ENCODE data around the gene WNT6.
A peak's percentile ranks its signal among the peaks of the same experiment; 100 is the strongest.
"Not testable (repeated sequence)": the region's sequence is repeated elsewhere in the genome, so short reads cannot be mapped to it uniquely, and the experiment has no call there.

The WNT6 gene

DNA sequence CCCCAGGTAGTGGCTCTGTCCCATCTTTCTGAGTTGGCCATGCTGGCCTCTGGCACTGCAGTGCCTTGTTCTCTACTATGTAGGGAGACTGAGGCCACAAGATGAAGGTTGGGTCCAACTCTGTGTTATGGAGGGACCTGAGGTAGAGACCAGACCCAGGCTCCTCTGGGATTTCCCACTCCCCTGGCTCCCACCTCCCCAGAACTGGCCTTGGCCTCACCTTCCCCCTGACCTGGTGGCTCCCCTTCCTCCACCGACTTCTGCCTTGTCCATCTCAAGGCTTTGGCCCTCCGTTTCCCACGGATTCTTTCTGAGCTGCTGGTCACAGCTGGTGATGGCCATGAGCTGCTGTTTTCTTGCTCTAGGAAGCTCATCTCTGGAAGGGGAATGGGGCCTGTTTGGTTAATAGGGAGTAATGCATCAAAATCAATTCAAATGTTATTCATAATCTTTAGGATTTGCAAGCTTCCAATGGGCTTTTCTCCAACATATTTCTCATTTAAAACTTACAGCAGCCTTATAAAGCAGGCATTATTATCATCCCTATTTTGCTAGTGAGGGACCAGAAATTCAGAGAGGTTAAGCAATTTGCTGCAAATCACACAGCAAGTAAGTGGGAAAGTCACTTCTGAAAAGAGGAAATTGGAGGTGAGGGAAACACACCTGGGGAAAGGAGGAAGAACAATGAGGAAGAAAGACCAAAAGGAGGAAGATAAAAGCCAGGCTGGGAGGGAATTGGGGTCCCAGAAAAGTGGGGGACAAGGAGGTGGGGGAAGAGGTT is 28.9 kb upstream of the WNT6 start:
- DNase-seq (ENCODE audit: low spot score): no peak

DNA sequence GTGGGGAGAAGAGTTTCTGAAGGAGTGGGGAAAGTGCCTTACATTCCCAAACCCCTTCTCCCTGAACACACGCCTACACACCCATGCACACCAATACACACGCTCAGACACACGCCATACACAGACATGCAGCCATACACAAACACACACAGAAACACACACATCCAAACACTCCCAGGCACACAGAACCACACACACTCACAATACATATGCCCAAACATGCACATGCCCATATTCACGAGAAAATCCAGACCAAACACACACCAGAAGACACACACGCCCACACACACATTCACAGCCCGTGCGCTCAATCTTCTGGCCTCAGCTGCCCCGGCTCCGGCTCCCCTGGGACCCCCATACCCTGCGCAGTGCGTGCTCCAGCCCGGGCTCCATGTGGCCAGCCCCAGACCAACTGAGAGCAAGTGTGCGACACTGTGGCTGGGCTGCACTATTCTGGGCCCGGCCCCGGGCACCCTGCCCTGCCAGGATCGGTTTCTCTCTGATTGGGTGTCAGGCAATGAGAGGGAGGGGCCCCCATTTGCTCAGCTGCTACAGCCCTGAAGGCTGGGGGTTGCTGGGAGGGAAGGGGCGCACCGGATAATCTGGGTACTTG is 28.1 kb upstream of the WNT6 start, which contains the start of gene PRKAG3:
Gene PRKAG3, minus strand, starts transcription at position 426 of the 613 bp plus-strand sequence.
- no peak for DNase-seq (ENCODE audit: low spot score)

DNA sequence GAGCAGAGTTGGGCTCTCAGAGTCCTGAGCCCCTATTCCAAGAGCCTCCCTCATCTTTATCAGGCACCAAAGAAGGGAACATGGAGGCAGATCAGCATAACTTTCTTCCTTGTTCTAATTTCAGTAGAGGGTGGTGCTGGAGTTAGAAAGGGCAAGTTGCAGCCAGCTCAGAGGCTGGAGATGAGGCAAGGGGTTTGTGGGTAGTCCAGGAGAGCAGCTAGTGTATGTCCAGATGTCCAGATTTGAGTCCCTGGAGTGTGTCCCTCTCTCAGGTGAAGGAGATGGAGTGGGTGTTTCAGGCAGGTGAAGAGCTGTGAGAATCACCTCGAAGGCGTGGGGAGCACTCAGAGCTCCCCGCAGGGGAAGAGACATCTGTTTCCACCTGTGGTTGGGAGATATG is 27.5 kb upstream of the WNT6 start:
- no peak for DNase-seq (ENCODE audit: low spot score)

- DNase-seq (ENCODE audit: low spot score): no peak
Measured at GRCh38 chr2:218832520-218832919, 27.1 kb upstream of the WNT6 start.

DNA sequence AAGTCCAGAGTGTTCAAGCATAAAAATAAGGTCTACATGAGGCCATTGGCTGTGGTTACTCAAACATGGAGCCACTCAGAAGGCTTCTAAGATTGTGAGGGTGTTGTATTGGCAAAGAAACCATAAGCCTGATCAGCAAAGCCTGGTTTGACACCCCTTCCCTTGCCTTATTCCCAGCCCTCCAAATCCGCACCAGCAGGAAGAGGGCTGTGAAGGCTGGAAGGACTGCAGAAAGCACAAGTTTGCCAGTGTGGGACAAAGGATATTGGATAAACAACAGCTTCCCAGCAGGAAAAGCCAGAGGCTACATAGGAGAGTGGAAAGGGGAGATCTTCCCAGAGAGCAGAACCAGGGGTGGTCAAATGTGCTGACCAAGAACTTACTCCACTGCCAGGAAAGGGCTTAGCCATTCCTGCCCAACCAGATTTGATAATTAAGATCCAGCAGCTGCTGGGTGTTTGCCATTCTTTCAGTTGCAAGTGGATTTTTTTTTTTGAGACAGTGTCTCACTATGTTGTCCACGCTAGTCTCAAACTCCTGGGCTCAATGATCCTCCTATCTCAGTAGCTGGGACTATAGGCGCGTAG is 26.5 kb upstream of the WNT6 start:
- DNase-seq (ENCODE audit: low spot score): no peak

DNA sequence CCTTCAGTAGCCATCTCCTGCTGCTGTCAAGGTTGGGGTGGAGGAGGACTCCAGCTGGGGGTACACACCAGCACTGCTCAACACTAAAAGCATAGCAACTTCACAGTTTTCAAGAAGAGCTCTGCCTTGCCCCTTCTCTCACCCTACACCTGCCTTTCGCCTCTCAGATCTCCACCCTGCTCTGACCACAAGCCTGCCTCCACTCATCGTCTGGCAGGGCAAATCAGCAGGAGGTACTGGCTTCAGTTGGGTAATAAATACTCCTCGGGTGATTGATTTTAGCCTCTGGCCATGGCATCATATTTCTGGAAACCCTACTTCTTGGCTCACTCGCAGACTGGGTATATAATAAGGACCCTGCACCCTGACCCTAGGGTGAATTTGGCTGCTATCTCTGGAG is 24.9 kb upstream of the WNT6 start:
- no peak for DNase-seq (ENCODE audit: low spot score)

DNA sequence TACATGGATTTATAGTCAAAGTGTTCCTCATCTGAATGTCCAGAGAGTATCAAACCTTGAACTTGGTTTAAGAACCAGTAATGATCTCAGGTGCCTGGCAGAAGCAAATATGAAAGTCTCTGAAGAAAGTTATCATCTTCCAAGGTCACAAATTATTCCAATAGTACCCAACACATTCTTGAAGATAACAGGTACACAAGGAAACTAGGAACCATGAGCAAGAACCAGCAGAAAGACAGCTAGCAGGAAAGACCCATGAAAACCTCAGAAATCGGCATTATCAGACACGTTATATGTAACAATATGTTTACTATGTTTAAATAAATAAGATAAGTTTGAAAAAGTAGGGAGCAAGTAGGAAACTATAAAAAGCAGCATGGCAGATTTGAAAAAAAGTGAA is 22.1 kb upstream of the WNT6 start:
- no peak for DNase-seq (ENCODE audit: low spot score)

DNA sequence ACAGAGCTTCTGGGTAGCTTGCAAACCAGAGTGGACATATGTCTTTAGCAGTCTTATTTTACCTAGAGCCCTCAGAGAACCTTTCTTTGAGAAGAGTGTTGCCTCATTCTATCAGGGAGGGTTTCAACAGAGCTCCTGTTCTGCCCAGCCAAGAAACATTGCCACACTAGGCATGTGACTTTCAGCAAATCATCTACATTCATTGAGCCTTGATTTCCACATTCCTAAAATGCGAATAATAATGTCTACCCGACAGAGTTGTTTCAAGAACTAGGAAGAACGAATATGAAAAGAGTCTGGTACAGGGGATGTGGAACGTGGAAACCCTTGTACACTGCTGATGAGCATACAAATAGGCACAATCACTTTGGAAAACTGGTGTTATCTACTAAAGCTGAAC is 20.2 kb upstream of the WNT6 start:
- no peak for DNase-seq (ENCODE audit: low spot score)

GRCh38 chr2:218839888-218840287 is 19.7 kb upstream of the WNT6 start:
- no peak for DNase-seq (ENCODE audit: low spot score)

DNA sequence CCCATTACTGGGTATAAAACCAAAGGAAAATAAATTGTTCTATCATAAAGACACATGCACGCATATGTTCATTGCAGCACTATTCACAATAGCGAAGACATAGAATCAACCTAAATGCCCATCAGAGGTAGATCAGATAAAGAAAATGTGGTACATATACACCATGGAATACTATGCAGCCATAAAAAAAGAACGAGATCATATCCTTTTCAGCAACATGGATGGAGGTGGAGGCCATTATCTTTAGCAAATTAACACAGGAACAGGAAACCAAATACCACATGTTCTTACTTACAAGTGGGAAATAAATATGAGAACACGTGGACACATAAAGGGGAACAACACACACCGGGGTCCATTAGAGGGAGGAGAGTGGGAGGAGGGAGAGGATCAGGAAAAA is 15.3 kb upstream of the WNT6 start:
- not testable (repeated sequence) for DNase-seq (ENCODE audit: low spot score)

GRCh38 chr2:218846963-218847362 is 12.6 kb upstream of the WNT6 start:
- DNase-seq (ENCODE audit: low spot score): not testable (repeated sequence)

GRCh38 chr2:218849721-218850120 is 9.9 kb upstream of the WNT6 start:
- DNase-seq (ENCODE audit: low spot score): no peak

DNA sequence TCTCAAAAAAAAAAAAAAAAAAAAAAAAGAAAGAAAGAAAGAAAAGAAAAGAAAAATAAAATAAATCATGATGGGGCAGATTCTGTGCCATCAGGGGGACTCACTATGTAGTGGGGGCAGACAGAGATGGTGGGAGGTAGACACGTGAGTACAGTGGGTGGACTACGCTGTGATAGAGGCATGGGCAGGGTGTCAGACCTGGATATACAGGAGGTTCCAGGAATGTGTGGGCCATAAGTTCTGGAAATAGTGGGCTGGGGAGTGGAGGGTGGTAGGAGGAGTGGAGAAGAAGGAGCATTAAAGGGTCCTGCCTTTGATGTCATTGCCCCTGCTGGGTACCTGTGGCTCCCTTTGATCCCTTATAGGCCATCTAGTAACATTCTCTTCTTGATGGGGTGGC is 8.8 kb upstream of the WNT6 start:
- DNase-seq (ENCODE audit: low spot score): no peak

DNA sequence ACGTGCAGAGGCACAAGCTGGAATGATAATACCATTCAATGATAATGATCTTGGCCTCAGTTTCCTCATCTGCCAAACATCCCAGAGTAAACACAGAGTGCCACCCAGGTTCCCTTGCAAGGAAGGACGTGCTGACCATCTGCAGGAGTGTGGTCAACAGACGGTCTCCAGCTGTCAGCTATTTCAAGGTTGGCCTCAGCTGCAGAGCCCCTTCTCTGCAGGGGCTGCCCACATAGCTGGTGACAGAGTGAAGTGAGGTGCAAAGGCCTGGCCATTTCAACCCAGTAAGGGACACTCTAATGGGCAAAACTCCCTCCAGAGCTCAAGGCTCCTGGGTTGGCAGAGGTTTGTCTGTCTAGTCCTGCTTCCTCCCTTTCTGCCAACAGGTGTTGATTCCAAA is 8.3 kb upstream of the WNT6 start:
- no peak for DNase-seq (ENCODE audit: low spot score)

DNA sequence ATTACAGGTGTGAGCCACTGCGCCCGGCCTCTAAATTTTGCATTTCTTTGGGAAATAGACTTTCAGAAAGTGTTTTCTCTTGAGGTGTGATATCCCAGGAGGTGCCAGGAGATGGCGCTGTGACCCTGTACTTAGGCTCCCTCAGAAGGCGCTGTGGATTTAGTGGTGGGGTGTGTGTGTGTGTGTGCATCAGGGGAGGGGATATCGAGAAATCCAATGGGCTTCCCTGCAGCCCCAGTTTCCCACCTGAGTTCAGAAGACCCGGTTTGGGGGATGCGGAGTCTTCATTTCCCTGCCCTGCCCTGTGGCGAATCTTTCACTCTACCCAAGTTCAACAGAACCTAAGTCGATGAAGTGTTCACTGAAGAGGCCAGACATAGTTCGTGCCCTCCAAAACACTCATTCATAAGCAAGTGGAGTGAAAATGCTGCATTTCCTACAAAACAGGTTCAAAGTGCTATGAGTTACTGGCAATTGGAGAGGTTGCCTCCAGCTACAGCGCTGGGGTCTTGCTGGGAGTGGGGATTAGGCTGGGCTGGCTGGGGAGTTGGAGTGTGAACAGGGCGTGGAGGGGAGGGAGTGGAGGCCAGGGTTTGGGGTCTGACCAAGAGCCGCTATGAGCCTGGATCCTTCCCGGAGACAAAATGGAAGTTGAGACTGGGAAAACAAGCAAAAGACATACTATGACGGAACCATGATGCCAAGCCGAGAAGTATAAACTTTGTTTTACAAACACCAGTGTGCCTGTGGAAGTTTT is 6.5 kb upstream of the WNT6 start:
- peak; percentile 71 for DNase-seq (ENCODE audit: low spot score)

DNA sequence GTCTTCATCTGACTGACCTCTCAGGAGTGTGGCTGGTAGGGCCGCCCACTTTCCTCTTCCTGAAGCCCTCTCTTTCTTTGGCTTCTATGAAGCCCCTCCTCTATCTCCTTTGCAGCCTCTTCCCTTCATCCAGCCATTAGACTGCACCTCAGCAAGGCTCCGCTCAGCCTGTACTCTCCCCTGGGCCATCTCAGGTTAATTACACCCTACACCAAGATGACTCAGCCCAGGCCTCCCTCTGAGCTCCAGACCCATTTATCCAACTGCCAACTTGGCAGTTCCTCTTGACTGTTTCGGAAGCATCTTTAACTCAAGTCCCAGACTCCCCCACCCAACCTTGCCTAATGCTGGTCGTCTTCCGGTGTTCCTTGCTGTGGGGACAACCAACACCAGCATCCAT is 5.8 kb upstream of the WNT6 start:
- DNase-seq (ENCODE audit: low spot score): no peak

DNA sequence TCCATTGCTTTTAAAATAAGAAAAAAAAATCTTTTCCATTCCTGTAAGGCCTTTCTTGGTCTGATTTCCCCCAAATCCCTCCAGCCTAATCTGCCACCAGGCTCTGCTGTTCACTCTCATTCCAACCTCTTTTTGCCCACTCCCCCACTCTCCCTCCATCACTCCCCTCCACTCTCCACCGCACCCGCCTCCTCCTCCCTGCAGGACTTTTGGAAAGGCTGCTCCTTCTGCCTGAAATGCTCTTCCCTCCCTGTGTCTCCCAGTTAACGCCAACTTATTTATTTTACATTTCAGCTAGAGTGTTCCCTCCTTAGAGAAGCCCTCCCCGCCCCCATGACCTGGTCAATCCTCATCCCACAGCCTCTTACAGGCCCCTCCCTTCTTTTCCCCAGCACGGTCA is 4.7 kb upstream of the WNT6 start:
- no peak for DNase-seq (ENCODE audit: low spot score)

GRCh38 chr2:218855305-218856166 is 4.1 kb upstream of the WNT6 start:
- no peak for DNase-seq (ENCODE audit: low spot score)

DNA sequence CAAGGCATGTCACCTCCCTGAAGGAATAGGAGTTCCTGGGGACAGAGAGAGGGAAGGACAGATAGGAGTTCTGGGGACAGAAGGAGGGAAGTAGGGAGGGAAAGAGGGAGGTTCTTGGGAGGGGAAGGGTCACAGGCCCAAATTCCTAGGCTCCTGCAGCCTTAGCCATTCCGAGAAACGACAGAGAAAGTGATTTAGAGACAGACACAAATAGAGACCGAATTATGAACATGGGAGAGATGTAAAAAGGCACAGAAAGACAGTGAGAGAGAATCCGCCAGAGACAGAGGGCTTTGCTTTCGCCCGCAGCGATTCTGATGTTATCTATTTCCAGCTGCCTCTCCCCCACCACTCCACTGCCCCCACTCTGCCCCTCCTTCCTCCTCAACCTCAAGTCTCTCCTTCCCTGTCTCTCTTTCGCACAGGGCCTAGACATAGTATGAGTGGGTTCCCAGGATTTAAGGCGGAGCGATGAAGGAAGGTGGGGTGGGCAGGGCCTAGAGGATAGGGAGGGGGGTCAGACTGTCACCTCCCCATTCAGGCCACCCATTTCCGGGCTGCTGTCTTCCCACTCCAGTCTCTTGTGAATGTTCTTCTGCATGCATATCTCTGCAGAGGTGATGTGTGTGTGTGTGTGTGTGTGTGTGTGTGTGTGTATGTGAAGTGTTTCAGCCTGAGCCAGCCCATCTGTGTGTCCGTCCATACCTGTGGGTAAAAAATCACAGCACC is 3.3 kb upstream of the WNT6 start:
- DNase-seq (ENCODE audit: low spot score): no peak

DNA sequence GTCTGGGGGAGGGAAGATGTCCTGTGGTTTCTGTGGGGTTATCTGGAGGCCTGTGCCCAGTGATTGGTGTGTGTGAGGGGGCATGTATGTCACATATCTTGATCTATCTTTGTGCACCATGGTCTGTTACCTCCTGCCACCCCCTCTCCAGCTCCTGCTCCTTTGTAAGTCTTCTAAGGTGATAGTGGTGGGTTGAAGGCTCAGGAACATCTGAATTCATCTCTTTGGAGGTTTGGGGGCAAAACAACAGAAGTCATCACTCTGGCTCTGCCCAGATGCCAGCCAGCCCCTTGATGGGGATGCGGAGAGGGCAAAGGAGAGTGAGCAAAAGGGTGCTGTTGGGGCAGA is 2.7 kb upstream of the WNT6 start:
- no peak for DNase-seq (ENCODE audit: low spot score)
